Uterus (tissue), 2 donors: Measurements from ENCODE around the gene BCAS3.

Source experiments
- CTCF ChIP-seq, 4 experiments: fragments of 200-600 bp in 2 of 4; fragments of 450-650 bp in 2 of 4; sonication (generic) in 2 of 4; IDR thresholded peaks; one replicate each; pipeline ENCODE4 v1.5.1; 2016 to 2019; ENCODE audit warnings: antibody characterized with exemption in 4 of 4, mild to moderate bottlenecking in 2 of 4, moderate library complexity in 1 of 4
- POLR2A ChIP-seq, 2 donors: fragments of 450-650 bp; IDR thresholded peaks; one replicate each; pipeline ENCODE4 v1.6.1; 2016; ENCODE audit warnings: antibody characterized with exemption in 2 of 2, mild to moderate bottlenecking in 1 of 2, moderate library complexity in 1 of 2

- TF ChIP-seq CTCF (IDR thresholded peaks at IDR 0.05): no peak
- no peak for TF ChIP-seq POLR2A (IDR thresholded peaks at IDR 0.05)
These were observed 95.9 kb downstream of the BCAS3 start for GRCh38 chr17:60773552-60773951.
